HG03354 (cell line): ENCODE results near the gene TOX2.

Experiments
- ATAC-seq: cut with Tn5 transposase; IDR thresholded peaks from one replicate; pipeline ENCODE4 v1.9.1; 2021; ENCODE audit warnings: mild to moderate bottlenecking; ENCODE audit not compliant: unreplicated experiment, poor library complexity, severe bottlenecking

TOX2 gene

GRCh38 chr20:44012466-44013226 lies 98.0 kb downstream of the TOX2 start:
- ATAC-seq = no peak

- no peak for ATAC-seq
Observed at GRCh38 chr20:44014807-44015732, 100.4 kb downstream of the TOX2 start.

GRCh38 chr20:44015733-44016103 lies 101.1 kb downstream of the TOX2 start:
- no peak for ATAC-seq

- ATAC-seq = no peak
Observed at GRCh38 chr20:44016525-44016924, 101.9 kb downstream of the TOX2 start.

GRCh38 chr20:44017211-44017610 lies 102.6 kb downstream of the TOX2 start:
- ATAC-seq = no peak

- ATAC-seq = no peak
Observed at GRCh38 chr20:44017905-44018258, 103.2 kb downstream of the TOX2 start.

- ATAC-seq = no peak
Observed at GRCh38 chr20:44018259-44018941, 103.7 kb downstream of the TOX2 start.

- ATAC-seq = no peak
Observed at GRCh38 chr20:44018942-44019637, 104.4 kb downstream of the TOX2 start.

- no peak for ATAC-seq
Observed at GRCh38 chr20:44019638-44020335, 105.1 kb downstream of the TOX2 start.

GRCh38 chr20:44020406-44021148 lies 105.9 kb downstream of the TOX2 start:
- no peak for ATAC-seq

- no peak for ATAC-seq
Observed at GRCh38 chr20:44021186-44021585, 106.5 kb downstream of the TOX2 start.

- ATAC-seq = no peak
Observed at GRCh38 chr20:44021900-44022299, 107.2 kb downstream of the TOX2 start.

- no peak for ATAC-seq
Observed at GRCh38 chr20:44022464-44022863, 107.8 kb downstream of the TOX2 start.

GRCh38 chr20:44023515-44024371 lies 109.1 kb downstream of the TOX2 start:
- ATAC-seq = no peak

- ATAC-seq = no peak
Observed at GRCh38 chr20:44024820-44025580, 110.3 kb downstream of the TOX2 start.

GRCh38 chr20:44025756-44026155 lies 111.1 kb downstream of the TOX2 start:
- ATAC-seq = no peak
